AML-193 (cell line): ENCODE results near the gene MFNG.

ENCODE experiments used
- DNase-seq, 2 experiments: peaks; one replicate each; lab custom pipeline; 2025; lab: John Stamatoyannopoulos, UW

Gene MFNG

DNA sequence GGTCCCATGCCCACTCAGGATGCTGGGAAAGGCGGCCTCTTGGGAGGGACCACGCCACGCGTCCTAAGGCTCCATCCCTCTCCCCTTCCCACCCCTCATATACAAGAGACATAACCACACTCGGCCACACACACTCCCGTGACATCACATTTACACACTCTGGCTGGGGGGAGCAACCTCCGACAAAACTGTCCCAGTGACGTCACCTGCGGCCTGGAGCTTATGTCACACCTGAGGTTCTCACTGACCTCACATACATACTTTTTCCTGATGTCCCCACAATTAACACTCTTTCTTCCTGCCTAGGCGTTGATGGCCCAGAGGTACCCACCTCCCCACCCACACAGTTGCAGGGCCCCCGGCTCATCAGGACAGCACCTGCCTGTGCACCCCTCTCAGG lies 60.8 kb downstream of the MFNG start:
- no peak for DNase-seq

DNA sequence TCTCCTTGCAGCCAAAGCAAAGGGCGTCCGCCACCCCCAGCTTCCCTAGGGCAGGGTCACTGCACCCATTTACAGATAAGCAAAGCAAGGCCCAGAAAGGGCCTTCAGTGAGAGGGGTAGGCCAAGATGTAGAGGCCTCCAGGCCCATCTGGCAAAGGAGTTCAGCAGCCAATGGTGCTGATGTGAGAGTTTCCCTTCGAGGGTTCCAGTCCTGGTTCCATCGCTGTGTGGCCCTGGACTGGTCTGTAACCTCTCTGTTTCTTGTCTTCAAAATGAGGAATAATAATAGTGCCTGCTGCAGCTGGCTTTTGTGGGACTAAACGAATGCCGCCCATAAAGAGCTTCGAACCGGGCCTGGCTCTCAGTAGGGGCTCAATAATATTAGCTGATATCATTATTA lies 62.9 kb downstream of the MFNG start:
- no peak for DNase-seq

DNA sequence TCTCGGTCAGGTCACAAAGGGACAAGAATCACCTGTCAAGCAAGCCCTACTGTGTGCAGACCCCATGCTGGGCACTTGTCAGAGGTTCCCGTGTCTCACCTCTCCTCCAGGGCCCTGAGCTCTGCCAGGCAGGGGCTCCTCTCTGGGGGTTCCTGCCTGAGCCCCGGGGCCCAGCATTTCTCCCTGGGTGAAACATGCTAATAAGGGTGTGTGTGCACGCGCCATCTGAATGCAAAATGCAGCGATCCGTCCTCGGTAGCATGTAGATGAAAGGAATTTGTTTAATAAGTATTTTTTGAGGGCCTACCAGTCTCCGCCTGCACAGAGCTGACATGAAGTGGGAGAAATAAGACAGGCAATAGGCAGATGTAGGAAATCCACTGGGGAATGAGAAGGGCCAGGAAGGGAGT lies 64.7 kb downstream of the MFNG start:
- DNase-seq, result no peak

DNA sequence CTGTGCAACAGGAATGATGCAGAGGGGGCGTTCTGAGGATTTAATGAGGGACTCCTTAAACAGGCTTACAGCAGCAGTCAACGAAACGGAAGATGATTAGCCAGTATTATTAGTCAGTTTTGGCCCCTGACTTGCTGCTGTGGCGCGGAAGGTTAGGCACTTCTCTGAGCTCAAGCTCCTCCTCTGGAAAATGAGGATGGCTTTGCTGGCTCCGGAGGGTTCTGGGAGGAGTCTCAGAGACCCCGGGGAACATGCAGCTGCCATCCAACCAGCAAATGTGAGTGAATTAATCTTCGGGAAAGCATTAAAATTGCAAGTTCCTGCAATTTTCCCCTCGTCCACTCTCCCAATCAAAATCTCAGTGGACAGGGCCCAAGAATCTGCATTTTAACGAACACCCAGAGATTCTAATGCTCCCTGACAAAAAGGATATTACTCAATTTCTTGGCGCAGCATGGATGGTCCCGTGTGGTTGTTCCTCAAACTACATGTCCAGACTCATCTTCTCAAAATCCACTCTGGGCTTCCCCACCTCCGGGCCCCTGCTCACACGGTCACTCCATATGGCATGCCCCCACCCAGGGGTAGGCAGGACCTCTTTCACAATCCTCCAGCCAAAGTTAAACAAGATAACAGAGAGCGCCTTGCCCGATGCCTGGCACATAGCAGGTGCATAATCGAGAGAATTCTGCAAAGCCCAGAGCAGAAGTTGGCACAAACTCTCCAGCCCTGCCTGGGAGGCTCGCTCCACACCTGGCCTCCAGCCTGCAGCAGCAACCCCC lies 65.3 kb downstream of the MFNG start:
- peak; percentile 23 to 36 for DNase-seq

DNA sequence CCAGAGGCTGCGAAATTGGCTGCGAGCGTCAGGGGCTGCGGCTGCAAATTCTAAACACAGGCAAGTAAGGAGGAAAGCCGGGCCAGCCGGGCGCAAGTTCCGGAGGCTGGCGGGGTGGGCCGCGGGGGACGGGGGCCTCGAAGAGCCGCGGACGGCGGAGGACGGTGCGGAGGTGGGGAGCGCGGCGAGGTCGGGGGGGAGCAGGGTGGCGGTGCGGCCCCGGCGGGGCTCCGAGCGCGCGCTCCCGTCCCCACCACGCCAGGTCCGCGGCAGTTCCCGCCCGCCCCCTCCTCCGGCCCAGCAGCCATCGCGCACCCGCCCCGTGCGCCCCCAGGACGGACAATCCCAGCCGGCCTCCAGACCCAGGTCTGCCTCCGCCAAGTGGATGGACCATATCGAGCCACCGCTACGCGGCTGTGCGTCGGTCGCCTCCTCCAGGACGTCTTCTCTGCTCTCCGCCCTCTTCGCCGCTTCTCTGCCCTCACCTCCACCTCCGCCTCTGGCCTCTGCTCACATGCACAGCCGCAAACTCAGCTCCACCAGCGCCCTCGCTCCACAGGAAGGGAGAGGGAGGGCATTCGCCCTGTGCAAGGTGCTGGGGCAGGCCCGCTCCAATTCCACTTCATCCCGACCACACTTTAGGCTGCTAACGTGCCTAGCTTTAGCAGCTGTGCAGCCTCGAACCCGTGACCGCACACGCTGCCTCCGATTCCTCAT lies 66.1 kb downstream of the MFNG start:
- DNase-seq, result no peak

DNA sequence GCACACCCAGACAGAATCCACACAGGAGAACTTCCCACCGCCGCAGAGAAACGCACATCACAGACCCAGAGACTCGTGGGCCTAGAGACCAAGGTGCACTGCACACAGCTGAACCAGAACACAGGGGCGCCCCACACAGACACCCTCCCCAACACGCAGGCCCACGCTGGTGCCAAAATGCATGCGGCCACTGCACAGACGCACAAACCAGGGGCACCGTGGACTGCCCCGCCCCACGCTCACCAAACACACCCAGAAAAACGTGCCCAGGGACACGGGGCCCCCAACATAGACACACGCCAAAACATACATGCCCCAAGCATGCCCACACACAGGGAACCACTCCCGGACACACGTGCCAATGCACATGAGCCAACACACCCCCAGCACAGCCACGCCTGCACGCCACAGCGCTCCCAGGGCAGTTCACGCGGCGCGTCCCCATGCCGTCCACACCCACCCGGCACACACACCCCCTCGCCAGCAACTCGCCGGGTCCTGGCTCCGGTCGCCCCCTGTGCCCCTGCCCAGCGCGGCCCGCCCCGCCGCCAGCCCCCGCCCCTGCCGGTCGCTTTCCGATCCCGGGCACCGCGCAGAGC lies 66.7 kb downstream of the MFNG start:
- no peak for DNase-seq
